Endothelial cell of umbilical vein (primary cell): Measurements from ENCODE around the gene DGCR2. TPM values are rescaled to one million over a fixed set of nuclear protein-coding genes. Genes with fewer than 3 reads are reported as not detected.

ENCODE experiments used
- BruUV-seq: library from RNA; stranded (reverse); fragments of 400-500 nt; replicated peaks from 2 replicates; lab custom pipeline; 2021; lab: Mats Ljungman, UMichigan
- CTCF ChIA-PET: fragments of 300-600, 350-600 bp; sonication (Branson Sonifier 250); formaldehyde crosslinking; loops from one replicate; lab custom pipeline; 2021; ENCODE audit warnings: antibody characterized with exemption, inconsistent platforms; lab: Charles Lee
- POLR2A ChIA-PET: fragments of 300-600, 350-600 bp; sonication (Branson Sonifier 250); formaldehyde crosslinking; loops from one replicate; lab custom pipeline; 2021; ENCODE audit warnings: antibody characterized with exemption, inconsistent platforms; lab: Charles Lee
- DNase-seq: peaks from one replicate; pipeline ENCODE4 v3.0.0-alpha.2; 2011; ENCODE audit warnings: low read depth, low spot score
- FAIRE-seq: peaks from 2 replicates; lab custom pipeline; 2011; peaks lifted over from hg19 to GRCh38; lab: Jason Lieb, UNC
- H2AFZ ChIP-seq: 2 replicates; pipeline ENCODE4 v1.6.0; 2012; ENCODE audit warnings: low read depth, low read length, control low read depth, inconsistent platforms
- H3K27ac ChIP-seq: 2 replicates; pipeline ENCODE4 v1.5.1; 2011; ENCODE audit warnings: low read depth, mild to moderate bottlenecking, control low read depth, low read length, moderate library complexity; ENCODE audit not compliant: insufficient read depth
- H3K27me3 ChIP-seq, 2 experiments: 2 replicates each; pipeline versions ENCODE4 v1.6.0 to v1.6.1; 2011; ENCODE audit warnings: low read length in 2 of 2, mixed read lengths in 1 of 2; ENCODE audit not compliant: control insufficient read depth in 2 of 2, insufficient read depth in 2 of 2
- H3K36me3 ChIP-seq, 2 experiments: 2 replicates in 1 of 2; 3 replicates in 1 of 2; pipeline ENCODE4 v1.5.1; 2011; ENCODE audit warnings: low read length in 2 of 2, mild to moderate bottlenecking in 1 of 2, moderate library complexity in 1 of 2; ENCODE audit not compliant: control insufficient read depth in 2 of 2, insufficient read depth in 2 of 2; ENCODE audit errors: extremely low read depth in 1 of 2
- H3K4me1 ChIP-seq: 3 replicates; pipeline ENCODE4 v1.5.1; 2011; ENCODE audit warnings: mild to moderate bottlenecking, low read length; ENCODE audit not compliant: control insufficient read depth, insufficient read depth; ENCODE audit errors: extremely low read depth
- H3K4me2 ChIP-seq: 2 replicates; pipeline ENCODE4 v1.6.1; 2011; ENCODE audit warnings: low read length, control low read depth, mixed read lengths; ENCODE audit not compliant: insufficient read depth
- H3K4me3 ChIP-seq, 3 experiments: fragments of 200-600 bp in 1 of 3; sonication (generic), shearing (Covaris generic) in 1 of 3; replicated peaks in 1 of 3; 2 replicates each; pipeline ENCODE4 v1.5.1; 2011 to 2016; ENCODE audit warnings: control low read depth in 3 of 3, low read length in 3 of 3, mild to moderate bottlenecking in 2 of 3, inconsistent platforms in 1 of 3, low read depth in 1 of 3, moderate library complexity in 1 of 3; ENCODE audit not compliant: insufficient read depth in 1 of 3
- H3K79me2 ChIP-seq: 2 replicates; pipeline ENCODE4 v1.6.0; 2012; ENCODE audit warnings: low read length, inconsistent platforms; ENCODE audit not compliant: control insufficient read depth, insufficient read depth
- H3K9ac ChIP-seq: replicated peaks from 2 replicates; pipeline ENCODE3; 2011; ENCODE audit warnings: low read length, control low read depth; ENCODE audit not compliant: insufficient read depth; ENCODE audit errors: extremely low read depth
- H3K9me1 ChIP-seq: replicated peaks from 3 replicates; pipeline ENCODE4 v1.6.0; 2011; ENCODE audit warnings: mild to moderate bottlenecking, low read length; ENCODE audit not compliant: control insufficient read depth, insufficient read depth; ENCODE audit errors: extremely low read depth
- H3K9me3 ChIP-seq: replicated peaks from 2 replicates; pipeline ENCODE4 v1.5.1; 2012; ENCODE audit warnings: low read length, inconsistent platforms; ENCODE audit not compliant: control insufficient read depth, insufficient read depth
- H4K20me1 ChIP-seq: replicated peaks from 2 replicates; pipeline ENCODE3; 2011; ENCODE audit warnings: mild to moderate bottlenecking, low read length; ENCODE audit not compliant: control insufficient read depth, insufficient read depth; ENCODE audit errors: extremely low read depth
- EZH2 ChIP-seq: IDR thresholded peaks from 2 replicates; pipeline ENCODE4 v1.6.1; 2012; ENCODE audit warnings: borderline replicate concordance, low read depth, mild to moderate bottlenecking, moderate library complexity, low read length, inconsistent platforms; ENCODE audit not compliant: severe bottlenecking
- FOS ChIP-seq: IDR thresholded peaks from 2 replicates; pipeline ENCODE4 v1.6.1; 2011; ENCODE audit warnings: mild to moderate bottlenecking, low read length, moderate library complexity, borderline replicate concordance; ENCODE audit not compliant: insufficient read depth
- GATA2 ChIP-seq: IDR thresholded peaks from 2 replicates; pipeline ENCODE4 v1.7.0; 2011; ENCODE audit warnings: low read depth, mild to moderate bottlenecking, moderate library complexity, mixed read lengths, low read length; ENCODE audit not compliant: insufficient read length, insufficient read depth
- JUN ChIP-seq: IDR thresholded peaks from 2 replicates; pipeline ENCODE4 v1.6.1; 2011; ENCODE audit warnings: borderline replicate concordance, low read depth; ENCODE audit not compliant: insufficient read length, insufficient read depth
- MYC ChIP-seq: IDR thresholded peaks from one replicate; pipeline ENCODE4 v1.6.1; 2011; ENCODE audit warnings: mild to moderate bottlenecking, low read depth, low read length
- POLR2A ChIP-seq: IDR thresholded peaks from 2 replicates; pipeline ENCODE4 v1.6.1; 2012; ENCODE audit warnings: low read depth, mild to moderate bottlenecking, control low read depth, low read length
- POLR2AphosphoS5 ChIP-seq: IDR thresholded peaks from 2 replicates; pipeline ENCODE4 v1.6.1; 2012; ENCODE audit warnings: low read depth, mild to moderate bottlenecking, control low read depth, low read length, moderate library complexity; ENCODE audit not compliant: insufficient read depth
- dilution Hi-C: fragments of 300-500 bp; cut with MboI; formaldehyde crosslinking; loops from one replicate; pipeline ENCODE4 v1.15.0; 2019; ENCODE audit warnings: low sequenced_read_pairs; ENCODE audit not compliant: extremely low pct_ligation_motif_present
- intact Hi-C: fragments of 100-400 bp; cut with micrococcal nuclease; formaldehyde crosslinking; loops from one replicate; pipeline ENCODE4 v1.10.0; 2022
- polyA plus RNA-seq, 4 experiments: library from polyadenylated mRNA; depleted of rRNA in 3 of 4; stranded (reverse) in 3 of 4; unstranded in 1 of 4; fragments of >200 nt; gene quantifications; 2 replicates each; pipeline versions ENCODE4 v1.2.1 to v1.2.3, GENCODE V29; 2011 to 2012; ENCODE audit warnings: missing spikeins in 1 of 4
- total RNA-seq: library from RNA; stranded (reverse); gene quantifications from 2 replicates; pipeline ENCODE4 v1.2.3, GENCODE V29; 2021
- TF ChIP-seq, protein P1 (sequence below): IDR thresholded peaks from 2 replicates; pipeline ENCODE4 v1.6.1; 2011; ENCODE audit not compliant: insufficient read depth, insufficient read length
- TF ChIP-seq, protein P2 (sequence below), 2 donors: IDR thresholded peaks; 1 replicate in 1 of 2; 2 replicates in 1 of 2; pipeline ENCODE4 v1.5.1; 2011; ENCODE audit warnings: low read length in 2 of 2, mild to moderate bottlenecking in 2 of 2, moderate library complexity in 2 of 2, control low read depth in 1 of 2, inconsistent platforms in 1 of 2, low read depth in 1 of 2; ENCODE audit not compliant: insufficient read depth in 1 of 2; ENCODE audit errors: extremely low read depth in 1 of 2

The DGCR2 gene
- total and polyA plus RNA-seq, 2 donors (not counting 3 experiments of a cell fraction or from before 2014, with no cell fraction given), result 44.8 to 51.2 TPM

GRCh38 chr22:19106886-19107729, 15.1 kb downstream of the DGCR2 start:
- H3K4me1 ChIP-seq, result no peaks in the 10 kb centered on the region
- DNase-seq (no peak), FAIRE-seq (no peak)
- H2AFZ ChIP-seq, result no peak overlapping the region
- dilution Hi-C loops (no loop called here), intact Hi-C loops (no loop called here)
- CTCF ChIA-PET, result no interaction called here
- peaks cover 60% of the 10 kb centered on the region for H3K79me2 ChIP-seq
- no peak overlapping the region for H3K4me2 ChIP-seq
- POLR2A ChIA-PET, result no interaction called here
- no peaks in the 10 kb centered on the region for H3K36me3 ChIP-seq
- H3K9ac ChIP-seq, result no peak overlapping the region
- no peaks in the 10 kb centered on the region for H3K27me3 ChIP-seq
- no peak overlapping the region for H3K27ac ChIP-seq
- no peaks in the 10 kb centered on the region for H3K9me3 ChIP-seq
- no peak overlapping the region for H3K4me3 ChIP-seq
- BruUV-seq, result no TSS peak
- H3K9me1 ChIP-seq, result no peaks in the 10 kb centered on the region
- TF ChIP-seq, protein P1, sequence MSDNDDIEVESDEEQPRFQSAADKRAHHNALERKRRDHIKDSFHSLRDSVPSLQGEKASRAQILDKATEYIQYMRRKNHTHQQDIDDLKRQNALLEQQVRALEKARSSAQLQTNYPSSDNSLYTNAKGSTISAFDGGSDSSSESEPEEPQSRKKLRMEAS, result no peak
- TF ChIP-seq FOS (no peak), MYC (no peak), EZH2 (no peak), POLR2AphosphoS5 (no peak), POLR2A (no peak), GATA2 (no peak), JUN (no peak)
- TF ChIP-seq, protein P2, sequence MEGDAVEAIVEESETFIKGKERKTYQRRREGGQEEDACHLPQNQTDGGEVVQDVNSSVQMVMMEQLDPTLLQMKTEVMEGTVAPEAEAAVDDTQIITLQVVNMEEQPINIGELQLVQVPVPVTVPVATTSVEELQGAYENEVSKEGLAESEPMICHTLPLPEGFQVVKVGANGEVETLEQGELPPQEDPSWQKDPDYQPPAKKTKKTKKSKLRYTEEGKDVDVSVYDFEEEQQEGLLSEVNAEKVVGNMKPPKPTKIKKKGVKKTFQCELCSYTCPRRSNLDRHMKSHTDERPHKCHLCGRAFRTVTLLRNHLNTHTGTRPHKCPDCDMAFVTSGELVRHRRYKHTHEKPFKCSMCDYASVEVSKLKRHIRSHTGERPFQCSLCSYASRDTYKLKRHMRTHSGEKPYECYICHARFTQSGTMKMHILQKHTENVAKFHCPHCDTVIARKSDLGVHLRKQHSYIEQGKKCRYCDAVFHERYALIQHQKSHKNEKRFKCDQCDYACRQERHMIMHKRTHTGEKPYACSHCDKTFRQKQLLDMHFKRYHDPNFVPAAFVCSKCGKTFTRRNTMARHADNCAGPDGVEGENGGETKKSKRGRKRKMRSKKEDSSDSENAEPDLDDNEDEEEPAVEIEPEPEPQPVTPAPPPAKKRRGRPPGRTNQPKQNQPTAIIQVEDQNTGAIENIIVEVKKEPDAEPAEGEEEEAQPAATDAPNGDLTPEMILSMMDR (IDR thresholded peaks at IDR 0.05; ENCODE audit: extremely low read depth in 1 of 2, insufficient read depth in 1 of 2, low read depth in 1 of 2, low read length in 2 of 2), result no peak
- peaks cover 3% of the 10 kb centered on the region for H4K20me1 ChIP-seq
